ENCODE results near the gene TMEM176B.

TMEM176B gene

DNA sequence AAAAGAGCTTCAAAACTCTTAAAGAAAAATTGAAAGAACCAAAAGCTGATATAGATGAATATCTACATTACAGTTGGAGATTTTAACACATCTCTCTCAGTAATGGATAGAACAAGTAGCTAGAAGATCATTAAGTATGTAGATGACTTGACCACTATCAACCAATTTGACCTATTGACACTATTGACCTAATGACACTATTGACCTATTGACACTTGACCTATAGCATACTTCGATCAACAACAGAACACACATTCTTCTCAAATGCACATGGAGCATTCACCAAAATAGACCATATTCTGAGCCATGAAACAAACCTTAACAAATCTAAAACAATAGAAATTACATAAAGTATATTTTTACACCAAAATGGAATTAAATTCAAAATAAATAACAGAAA, 40.7 kb downstream of the TMEM176B start:
- Mint-ChIP-seq H3K36me3 (peaks cover 2 to 5% of the 10 kb centered on the region in 2 donors), H3K4me1 (peaks cover 0 to 13% of the 10 kb centered on the region in 2 donors), H3K9me3 (peaks cover 5 to 7% of the 10 kb centered on the region in 2 donors), H3K27me3 (peaks cover 6 to 8% of the 10 kb centered on the region in 2 donors), H3K4me3 (no peak overlapping the region), H3K27ac (no peak overlapping the region)
- DNase-seq (no peak), ATAC-seq (replicated peaks) (no peak)

- ATAC-seq (replicated peaks), result no peak
- no peak overlapping the region for H3K27ac Mint-ChIP-seq
- H3K4me1 Mint-ChIP-seq, result peaks cover 6 to 18% of the 10 kb centered on the region in 2 donors
- no peak for DNase-seq
- peaks cover 15 to 18% of the 10 kb centered on the region in 2 donors for H3K27me3 Mint-ChIP-seq
- no peak overlapping the region for H3K4me3 Mint-ChIP-seq
- peaks cover 2 to 5% of the 10 kb centered on the region in 2 donors for H3K36me3 Mint-ChIP-seq
- peaks cover 5 to 7% of the 10 kb centered on the region in 2 donors for H3K9me3 Mint-ChIP-seq
These were observed 43.3 kb downstream of the TMEM176B start for GRCh38 chr7:150756858-150757257.

- H3K27ac Mint-ChIP-seq, result no peak overlapping the region
- H3K4me1 Mint-ChIP-seq, result peaks cover 6 to 18% of the 10 kb centered on the region in 2 donors
- no peaks in the 10 kb centered on the region for H3K36me3 Mint-ChIP-seq
- peaks cover 8 to 12% of the 10 kb centered on the region in 2 donors for H3K27me3 Mint-ChIP-seq
- H3K4me3 Mint-ChIP-seq, result no peak overlapping the region
- DNase-seq (no peak), ATAC-seq (replicated peaks) (no peak)
- peaks cover 0 to 1% of the 10 kb centered on the region in 2 donors for H3K9me3 Mint-ChIP-seq
These were observed 44.0 kb downstream of the TMEM176B start for GRCh38 chr7:150756166-150756565.

DNA sequence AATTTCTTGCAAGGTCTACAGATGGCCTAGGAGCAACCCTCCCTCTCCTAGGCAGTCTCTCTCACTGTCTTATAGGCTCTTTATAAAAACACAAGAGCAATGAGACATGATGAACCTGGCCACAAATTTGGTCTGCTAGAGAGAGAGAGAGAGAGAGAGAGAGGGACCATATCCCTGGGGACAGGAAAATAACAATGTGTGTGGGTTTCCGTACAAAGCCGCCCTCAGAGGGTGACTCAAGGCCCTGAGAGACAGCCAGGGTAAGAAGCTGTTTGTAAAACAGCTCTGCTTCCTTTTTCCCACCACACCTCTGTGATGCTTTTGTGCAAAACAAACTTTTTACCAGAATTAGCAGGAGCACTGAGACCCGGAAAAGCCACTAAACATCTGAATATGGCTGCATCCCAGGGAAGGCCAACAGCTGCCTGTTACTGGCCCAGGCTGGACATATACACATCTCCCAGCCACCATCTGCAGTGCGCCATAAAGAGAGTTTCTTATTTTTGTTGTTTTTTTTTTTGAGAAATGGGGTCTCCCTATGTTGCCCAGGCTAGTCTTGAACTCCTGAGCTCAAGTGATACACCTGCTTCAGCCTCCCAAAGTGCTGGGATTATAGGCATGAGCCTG, 44.6 kb downstream of the TMEM176B start:
- no peaks in the 10 kb centered on the region for H3K9me3 Mint-ChIP-seq
- ATAC-seq (replicated peaks), result peak; percentile 75 to 78
- peaks cover 8 to 12% of the 10 kb centered on the region in 2 donors for H3K27me3 Mint-ChIP-seq
- H3K27ac Mint-ChIP-seq, result no peak overlapping the region
- no peak for DNase-seq
- H3K4me3 Mint-ChIP-seq, result no peak overlapping the region
- peaks cover 6 to 18% of the 10 kb centered on the region in 2 donors for H3K4me1 Mint-ChIP-seq
- no peaks in the 10 kb centered on the region for H3K36me3 Mint-ChIP-seq

DNA sequence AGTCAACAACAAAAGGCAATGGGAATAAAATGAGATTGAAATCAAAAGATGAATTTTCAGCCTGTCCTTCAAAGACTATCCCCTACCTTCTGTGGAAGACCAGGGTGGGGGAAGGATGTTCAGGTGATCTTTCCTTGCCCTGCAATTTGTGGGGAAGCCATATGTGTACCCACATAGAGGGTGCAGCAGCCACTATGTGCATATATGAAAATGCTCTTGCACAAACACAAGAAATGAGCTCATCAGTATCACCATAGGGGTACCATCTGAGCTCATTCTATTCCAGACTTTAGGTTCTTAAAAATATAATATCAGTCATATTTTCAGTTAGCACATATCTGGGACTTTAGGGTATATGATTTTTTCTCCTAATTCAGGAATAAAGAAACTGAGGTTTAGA, 45.2 kb downstream of the TMEM176B start:
- Mint-ChIP-seq H3K27ac (no peak overlapping the region), H3K4me3 (no peak overlapping the region), H3K9me3 (no peaks in the 10 kb centered on the region), H3K27me3 (peaks cover 12% of the 10 kb centered on the region in 2 donors), H3K36me3 (no peaks in the 10 kb centered on the region), H3K4me1 (peaks cover 6 to 18% of the 10 kb centered on the region in 2 donors)
- no peak for ATAC-seq (replicated peaks)
- no peak for DNase-seq

DNA sequence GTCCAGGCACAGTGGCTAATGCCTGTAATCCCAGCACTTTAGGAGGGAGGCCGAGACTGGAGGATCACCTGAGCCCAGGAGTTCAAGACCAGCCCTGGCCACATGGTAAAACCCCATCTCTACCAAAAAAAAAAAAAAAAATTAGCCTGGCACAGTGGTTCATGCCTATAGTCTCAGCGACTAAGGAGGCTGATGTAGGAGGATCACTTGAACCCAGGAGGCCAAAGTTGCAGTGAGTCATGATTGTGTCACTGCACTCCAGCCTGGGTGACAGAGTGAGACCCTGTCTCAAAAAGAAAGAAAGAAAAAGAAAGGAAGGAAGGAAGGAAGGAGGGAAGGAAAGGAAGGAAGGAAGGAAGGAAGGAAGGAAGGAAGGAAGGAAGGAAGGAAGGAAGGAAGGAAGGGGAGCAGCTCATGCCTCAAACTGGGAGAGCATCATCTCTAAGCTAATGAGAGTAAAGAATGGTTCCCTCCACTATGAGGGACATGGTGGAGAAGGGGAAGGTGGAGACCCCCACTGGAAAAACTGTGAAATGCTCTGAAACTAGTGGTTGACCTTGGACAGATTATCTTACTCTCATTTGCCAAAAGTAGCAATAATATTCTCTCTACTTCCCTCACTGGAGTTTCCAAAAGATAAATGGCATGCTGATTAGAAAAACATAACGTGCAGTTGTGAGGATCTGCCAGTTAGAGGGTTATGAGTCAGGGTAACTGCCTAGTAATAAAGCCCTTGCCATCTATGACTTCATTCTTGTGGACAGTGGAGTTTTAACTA, 46.1 kb downstream of the TMEM176B start:
- H3K4me1 Mint-ChIP-seq, result peaks cover 6 to 18% of the 10 kb centered on the region in 2 donors

GRCh38 chr7:150753239-150753638, 46.9 kb downstream of the TMEM176B start:
- Mint-ChIP-seq H3K27me3 (peaks cover 12% of the 10 kb centered on the region in 2 donors), H3K9me3 (no peaks in the 10 kb centered on the region), H3K36me3 (no peaks in the 10 kb centered on the region), H3K4me1 (peaks cover 6 to 18% of the 10 kb centered on the region in 2 donors), H3K4me3 (no peak overlapping the region), H3K27ac (no peak overlapping the region)
- ATAC-seq (replicated peaks) (no peak), DNase-seq (no peak)

More for the DNA sequence above, 46.1 kb downstream of the TMEM176B start:
- peaks cover 12% of the 10 kb centered on the region in 2 donors for H3K27me3 Mint-ChIP-seq
- H3K36me3 Mint-ChIP-seq, result no peaks in the 10 kb centered on the region
- ATAC-seq (replicated peaks) (peak; percentile 68 to 78), DNase-seq (no peak)
- no peaks in the 10 kb centered on the region for H3K9me3 Mint-ChIP-seq
- H3K4me3 Mint-ChIP-seq, result no peak overlapping the region
- H3K27ac Mint-ChIP-seq, result no peak overlapping the region

- no peaks in the 10 kb centered on the region for H3K36me3 Mint-ChIP-seq
- DNase-seq, result no peak
- ATAC-seq (replicated peaks), result no peak
- H3K9me3 Mint-ChIP-seq, result no peaks in the 10 kb centered on the region
- no peak overlapping the region for H3K27ac Mint-ChIP-seq
- no peak overlapping the region for H3K4me3 Mint-ChIP-seq
- H3K27me3 Mint-ChIP-seq, result peaks cover 12% of the 10 kb centered on the region in 2 donors
- peaks cover 6 to 18% of the 10 kb centered on the region in 2 donors for H3K4me1 Mint-ChIP-seq
These were observed 48.5 kb downstream of the TMEM176B start for GRCh38 chr7:150751702-150752101.

- Mint-ChIP-seq H3K4me3 (no peak overlapping the region), H3K4me1 (peaks cover 0 to 2% of the 10 kb centered on the region in 2 donors), H3K9me3 (no peaks in the 10 kb centered on the region), H3K27ac (no peak overlapping the region), H3K27me3 (peaks cover 6 to 14% of the 10 kb centered on the region in 2 donors), H3K36me3 (no peaks in the 10 kb centered on the region)
- no peak for ATAC-seq (replicated peaks)
- no peak for DNase-seq
These were observed 51.8 kb downstream of the TMEM176B start for GRCh38 chr7:150748376-150748775.

DNA sequence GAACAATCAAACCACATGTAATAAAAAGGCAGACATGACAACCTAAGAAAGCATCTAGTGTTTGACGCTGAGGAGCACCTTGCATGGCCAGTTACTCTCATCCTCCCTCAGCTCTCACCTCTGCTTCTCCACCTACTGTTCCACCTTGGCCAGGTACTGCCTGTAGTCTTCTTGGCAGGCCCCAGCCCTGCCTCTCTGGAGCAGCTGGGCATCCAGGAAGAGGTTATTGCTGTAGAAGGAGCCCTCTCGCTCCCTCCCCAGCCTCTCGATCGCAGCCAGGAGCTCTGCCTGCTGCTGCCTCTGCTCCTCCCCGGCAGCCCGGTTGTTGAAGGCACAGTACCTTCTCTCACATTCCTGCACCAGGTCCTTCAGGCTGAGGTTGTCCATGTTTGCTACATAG, 53.2 kb downstream of the TMEM176B start:
- no peak for ATAC-seq (replicated peaks)
- Mint-ChIP-seq H3K27me3 (peaks cover 0 to 14% of the 10 kb centered on the region in 2 donors), H3K36me3 (no peaks in the 10 kb centered on the region), H3K4me1 (no peaks in the 10 kb centered on the region), H3K27ac (no peak overlapping the region), H3K9me3 (no peaks in the 10 kb centered on the region), H3K4me3 (no peak overlapping the region)
- DNase-seq, result no peak

DNA sequence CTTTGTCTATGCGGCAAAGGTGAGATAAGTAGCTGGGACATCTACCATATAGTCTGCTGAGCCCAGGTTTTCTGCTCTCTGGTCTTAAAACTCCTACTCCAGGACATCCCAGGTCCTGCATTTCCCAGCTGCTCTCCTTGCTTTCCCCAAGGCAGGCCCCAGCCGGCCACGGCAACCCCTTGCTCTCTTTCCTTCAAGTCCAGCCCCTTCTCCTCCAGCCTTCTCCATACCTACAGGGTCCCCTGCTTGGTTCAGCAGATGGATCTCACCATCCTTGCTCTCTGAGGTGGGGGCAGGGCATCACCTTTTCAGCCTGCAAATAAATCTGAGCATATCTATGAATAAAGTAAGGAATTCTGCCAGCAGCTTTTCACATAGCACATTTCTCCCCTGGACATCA, 54.3 kb downstream of the TMEM176B start:
- Mint-ChIP-seq H3K4me3 (no peak overlapping the region), H3K27me3 (peaks cover 0 to 14% of the 10 kb centered on the region in 2 donors), H3K4me1 (no peaks in the 10 kb centered on the region), H3K27ac (no peak overlapping the region), H3K36me3 (no peaks in the 10 kb centered on the region), H3K9me3 (no peaks in the 10 kb centered on the region)
- DNase-seq (no peak), ATAC-seq (replicated peaks) (no peak)

GRCh38 chr7:150745086-150745485, 55.1 kb downstream of the TMEM176B start:
- ATAC-seq (replicated peaks), result no peak

DNA sequence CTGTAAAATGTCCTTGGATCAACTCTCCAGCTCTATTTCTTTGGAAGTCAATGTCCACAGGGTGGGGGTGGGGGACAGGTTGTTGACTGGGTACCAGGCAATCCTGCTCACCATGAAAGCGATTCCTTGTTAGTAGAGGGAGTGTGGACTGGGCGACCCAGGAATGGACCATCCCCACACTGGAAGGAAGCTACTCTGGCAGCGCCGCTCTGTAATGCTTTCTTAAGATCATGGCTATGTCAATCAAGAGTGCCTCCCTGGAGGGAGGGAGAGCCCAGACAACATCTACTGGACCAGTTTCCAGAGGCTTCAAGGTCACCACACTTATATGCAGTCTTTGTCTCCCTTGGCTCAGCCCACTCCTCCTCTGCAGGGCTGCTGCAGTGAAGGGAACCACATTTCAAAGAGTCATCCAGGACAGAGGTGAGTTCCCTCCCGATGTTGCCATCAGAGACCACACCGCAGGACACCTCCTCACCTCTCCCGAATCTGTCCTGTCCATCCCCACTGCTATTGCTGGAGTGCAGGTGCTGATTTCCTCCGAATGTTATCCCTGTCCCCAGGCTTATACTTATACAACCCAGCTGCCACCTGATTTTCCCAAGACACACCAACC, 56.0 kb downstream of the TMEM176B start:
- H3K27me3 Mint-ChIP-seq, result peaks cover 6 to 14% of the 10 kb centered on the region in 2 donors

More at GRCh38 chr7:150745086-150745485, 55.1 kb downstream of the TMEM176B start:
- Mint-ChIP-seq H3K27ac (no peak overlapping the region), H3K4me1 (no peaks in the 10 kb centered on the region), H3K27me3 (peaks cover 0 to 9% of the 10 kb centered on the region in 2 donors), H3K4me3 (no peak overlapping the region), H3K9me3 (peaks cover 2 to 4% of the 10 kb centered on the region in 2 donors), H3K36me3 (no peaks in the 10 kb centered on the region)
- no peak for DNase-seq

GRCh38 chr7:150742286-150742968, 57.7 kb downstream of the TMEM176B start:
- H3K4me3 Mint-ChIP-seq, result no peak overlapping the region
- no peak overlapping the region for H3K27ac Mint-ChIP-seq
- ATAC-seq (replicated peaks) (no peak), DNase-seq (no peak)
- peaks cover 3 to 10% of the 10 kb centered on the region in 2 donors for H3K4me1 Mint-ChIP-seq
- peaks cover 2 to 4% of the 10 kb centered on the region in 2 donors for H3K9me3 Mint-ChIP-seq
- peaks cover 14 to 23% of the 10 kb centered on the region in 2 donors for H3K27me3 Mint-ChIP-seq
- H3K36me3 Mint-ChIP-seq, result no peaks in the 10 kb centered on the region

More for the DNA sequence above, 56.0 kb downstream of the TMEM176B start:
- Mint-ChIP-seq H3K36me3 (no peaks in the 10 kb centered on the region), H3K9me3 (peaks cover 2 to 4% of the 10 kb centered on the region in 2 donors), H3K4me3 (no peak overlapping the region), H3K27ac (no peak overlapping the region), H3K4me1 (no peaks in the 10 kb centered on the region)
- ATAC-seq (replicated peaks) (no peak), DNase-seq (no peak)
